GM12891 (cell line): ENCODE data around the gene TECTA.

Experiments
- DNase-seq: peaks from one replicate; pipeline ENCODE4 v3.0.0; 2011; ENCODE audit warnings: low spot score; ENCODE audit not compliant: insufficient read length
- FAIRE-seq: peaks from 2 replicates; lab custom pipeline; 2011; peaks lifted over from hg19 to GRCh38; lab: Jason Lieb, UNC
- PAX5 ChIP-seq: IDR thresholded peaks from 2 replicates; pipeline ENCODE4 v1.6.1; 2011; ENCODE audit warnings: low read length, moderate library complexity, mild to moderate bottlenecking; ENCODE audit not compliant: insufficient read depth, severe bottlenecking
- POLR2A ChIP-seq: IDR thresholded peaks from 2 replicates; pipeline ENCODE4 v1.6.1; 2011; ENCODE audit warnings: low read depth, low read length, control low read depth
- POLR2AphosphoS5 ChIP-seq: IDR thresholded peaks from 2 replicates; pipeline ENCODE4 v1.6.1; 2011; ENCODE audit warnings: low read depth, low read length, control low read depth
- POU2F2 ChIP-seq: IDR thresholded peaks from 2 replicates; pipeline ENCODE4 v1.6.1; 2011; ENCODE audit warnings: low read depth, mild to moderate bottlenecking, control low read depth, low read length, moderate library complexity
- SPI1 ChIP-seq: IDR thresholded peaks from 2 replicates; pipeline ENCODE4 v1.6.1; 2011; ENCODE audit warnings: low read depth, low read length, control low read depth
- TAF1 ChIP-seq: IDR thresholded peaks from 2 replicates; pipeline ENCODE4 v1.6.1; 2011; ENCODE audit warnings: low read depth, low read length, control low read depth

Gene TECTA

DNA sequence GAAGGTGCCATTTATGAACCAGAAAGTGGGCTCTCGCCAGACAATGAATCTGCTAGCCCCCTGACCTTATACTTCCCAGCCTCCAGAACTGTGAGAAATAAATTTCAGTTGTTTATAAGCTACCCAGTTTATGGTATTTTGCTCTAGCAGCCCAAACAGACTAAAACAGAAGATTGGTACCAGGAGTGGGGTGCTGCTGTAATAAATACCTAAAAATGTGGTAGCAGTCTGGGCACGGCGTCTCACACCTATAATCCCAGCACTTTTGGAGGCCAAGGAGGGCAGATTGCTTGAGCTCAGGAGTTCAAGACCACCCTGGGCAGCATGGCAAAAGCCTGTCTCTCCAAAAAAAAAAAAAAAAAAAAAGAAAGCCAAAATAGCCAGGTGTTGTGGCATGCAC lies 21.3 kb downstream of the TECTA start:
- no peak for TF ChIP-seq POLR2A
- TF ChIP-seq PAX5, result no peak
- no peak for TF ChIP-seq POU2F2
- no peak for TF ChIP-seq TAF1
- no peak for TF ChIP-seq SPI1
- no peak for TF ChIP-seq POLR2AphosphoS5
- no peak for FAIRE-seq
- DNase-seq, result no peak

DNA sequence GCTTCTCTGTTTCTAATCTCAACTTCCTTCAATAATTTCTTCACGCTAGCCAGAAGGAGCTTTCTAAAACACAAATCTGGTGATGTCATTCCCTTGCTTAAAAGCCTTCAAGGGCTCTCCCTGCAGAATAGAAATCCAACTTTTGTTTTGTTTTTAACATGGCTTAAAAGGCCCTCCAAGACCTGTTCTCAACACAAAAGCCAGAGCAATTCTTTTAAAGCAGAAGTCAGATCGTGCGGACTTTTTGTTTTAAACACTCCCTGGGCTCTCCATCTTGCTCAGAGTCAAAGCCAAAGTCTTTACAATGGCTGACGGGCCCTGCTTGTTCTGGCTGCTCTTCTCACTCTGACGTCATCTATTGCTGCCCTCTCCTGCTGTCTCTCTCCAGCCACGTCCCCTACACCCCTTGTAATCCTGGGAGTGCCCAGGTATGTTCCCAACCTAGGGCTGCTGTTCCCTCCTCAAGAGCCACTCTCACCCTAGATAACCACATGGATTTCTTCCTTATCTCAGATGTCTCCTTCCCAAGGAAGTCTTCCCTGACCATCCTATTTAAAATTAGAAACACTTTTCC lies 22.5 kb downstream of the TECTA start:
- TF ChIP-seq SPI1 (no peak), POLR2A (no peak), PAX5 (no peak), TAF1 (no peak), POLR2AphosphoS5 (no peak), POU2F2 (no peak)
- FAIRE-seq, result no peak
- DNase-seq, result no peak

DNA sequence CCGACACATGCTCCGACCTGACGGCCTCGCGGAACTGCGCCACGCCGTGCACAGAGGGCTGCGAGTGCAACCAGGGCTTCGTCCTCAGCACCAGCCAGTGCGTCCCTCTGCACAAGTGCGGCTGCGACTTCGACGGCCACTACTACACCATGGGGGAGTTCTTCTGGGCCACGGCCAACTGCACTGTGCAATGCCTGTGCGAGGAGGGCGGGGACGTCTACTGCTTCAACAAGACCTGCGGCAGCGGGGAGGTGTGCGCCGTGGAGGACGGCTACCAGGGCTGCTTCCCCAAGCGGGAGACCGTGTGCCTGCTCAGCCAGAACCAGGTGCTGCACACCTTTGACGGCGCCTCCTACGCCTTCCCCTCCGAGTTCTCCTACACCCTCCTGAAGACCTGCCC lies 26.8 kb downstream of the TECTA start:
- no peak for DNase-seq
- TF ChIP-seq POU2F2, result no peak
- TF ChIP-seq PAX5, result no peak
- TF ChIP-seq SPI1, result no peak
- TF ChIP-seq POLR2AphosphoS5, result no peak
- no peak for TF ChIP-seq TAF1
- no peak for TF ChIP-seq POLR2A

DNA sequence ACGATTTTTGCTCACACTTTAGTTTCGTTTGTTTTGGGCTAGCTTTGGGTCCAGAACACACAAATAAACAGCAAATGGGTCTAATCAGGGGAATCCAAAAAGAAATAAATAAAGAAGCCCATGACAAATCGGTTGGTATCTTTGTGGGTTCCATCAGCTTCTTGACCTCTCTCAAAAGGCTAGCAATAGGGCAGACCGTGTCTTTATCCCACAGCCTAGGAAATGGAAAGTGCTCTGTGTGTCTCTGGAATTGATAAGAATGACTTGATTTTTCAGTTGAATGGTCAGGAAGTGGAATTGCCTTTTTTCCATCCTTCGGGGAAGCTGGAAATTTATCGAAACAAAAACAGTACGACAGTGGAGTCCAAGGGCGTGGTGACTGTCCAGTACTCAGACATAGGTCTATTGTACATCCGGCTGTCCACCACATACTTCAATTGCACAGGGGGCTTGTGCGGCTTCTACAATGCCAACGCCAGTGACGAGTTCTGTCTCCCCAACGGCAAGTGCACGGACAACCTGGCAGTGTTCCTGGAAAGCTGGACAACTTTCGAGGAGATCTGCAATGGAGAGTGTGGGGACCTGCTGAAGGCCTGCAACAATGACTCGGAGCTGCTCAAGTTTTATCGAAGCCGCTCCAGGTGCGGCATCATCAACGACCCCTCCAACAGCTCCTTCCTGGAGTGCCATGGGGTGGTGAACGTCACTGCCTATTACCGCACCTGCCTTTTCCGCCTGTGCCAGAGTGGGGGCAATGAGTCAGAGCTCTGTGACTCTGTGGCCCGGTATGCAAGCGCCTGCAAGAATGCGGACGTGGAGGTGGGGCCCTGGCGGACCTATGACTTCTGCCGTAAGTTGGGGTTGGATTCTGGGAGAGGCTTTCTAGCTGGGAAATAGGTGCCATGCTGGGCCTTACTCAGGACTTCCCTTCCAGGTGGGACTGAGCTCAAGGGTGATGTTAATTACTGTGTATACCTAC lies 28.6 kb downstream of the TECTA start:
- no peak for FAIRE-seq
- TF ChIP-seq SPI1 (no peak), POU2F2 (no peak), PAX5 (no peak), TAF1 (no peak)
- DNase-seq, result no peak

More for the DNA sequence above, 26.8 kb downstream of the TECTA start:
- FAIRE-seq, result no peak

DNA sequence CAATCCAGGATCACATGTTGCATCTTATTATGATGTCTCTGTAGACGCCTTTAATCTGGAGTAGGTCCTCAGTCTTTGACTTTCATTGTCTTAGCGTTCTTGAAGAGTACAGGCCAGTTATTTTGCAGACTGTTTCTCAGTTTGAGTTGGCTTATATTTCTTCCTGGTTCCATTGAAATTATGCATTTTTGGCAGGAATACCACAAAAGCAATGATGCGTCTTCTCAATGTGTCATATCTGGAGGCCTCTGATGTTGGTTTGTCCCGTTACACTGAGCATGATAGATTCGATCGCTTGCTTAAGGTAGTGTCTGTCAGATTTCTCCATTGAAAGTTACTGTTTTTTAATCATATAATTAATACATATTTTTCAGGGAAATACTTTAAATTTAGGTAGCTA lies 30.6 kb downstream of the TECTA start:
- no peak for FAIRE-seq
- TF ChIP-seq POLR2A (no peak), PAX5 (no peak), TAF1 (no peak), POLR2AphosphoS5 (no peak), SPI1 (no peak), POU2F2 (no peak)
- DNase-seq, result no peak

DNA sequence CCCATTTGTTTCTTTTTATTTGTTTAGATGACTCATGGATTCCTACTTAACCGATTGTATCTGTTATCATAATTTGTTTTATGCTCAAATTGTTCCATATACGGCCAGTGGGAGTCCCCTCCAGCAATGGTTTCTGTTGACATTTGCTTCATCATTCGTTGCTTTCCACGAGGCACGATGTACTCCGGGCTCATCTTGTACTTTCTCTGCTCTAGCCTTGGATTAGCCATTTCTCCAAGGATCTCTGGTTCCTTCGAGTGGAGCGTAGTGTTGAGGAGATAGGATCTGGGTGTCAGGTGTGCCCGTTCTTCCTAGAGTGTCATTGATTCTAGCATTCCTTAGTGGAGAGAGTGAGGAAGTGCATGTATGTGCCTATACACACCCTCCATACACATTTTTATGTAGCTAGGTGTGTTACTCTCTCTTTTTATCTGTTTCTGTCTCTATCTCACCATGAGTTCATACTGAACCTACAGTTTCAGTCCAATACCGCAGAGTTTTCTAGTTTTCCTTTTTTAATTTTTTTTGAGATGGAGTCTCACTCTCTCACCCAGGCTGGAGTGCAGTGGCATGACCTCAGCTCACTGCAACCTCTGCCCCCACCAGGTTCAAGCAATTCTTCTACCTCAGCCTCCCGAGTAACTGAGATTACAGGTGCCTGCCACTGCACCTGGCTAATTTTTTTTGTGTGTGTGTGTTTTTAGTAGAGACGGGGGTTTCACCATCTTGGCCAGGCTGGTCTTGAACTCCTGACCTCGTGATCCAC lies 31.4 kb downstream of the TECTA start:
- FAIRE-seq, result no peak
- no peak for TF ChIP-seq TAF1
- no peak for TF ChIP-seq POLR2A
- TF ChIP-seq POU2F2, result no peak
- TF ChIP-seq PAX5, result no peak
- TF ChIP-seq POLR2AphosphoS5, result no peak
- no peak for TF ChIP-seq SPI1
- DNase-seq, result no peak

DNA sequence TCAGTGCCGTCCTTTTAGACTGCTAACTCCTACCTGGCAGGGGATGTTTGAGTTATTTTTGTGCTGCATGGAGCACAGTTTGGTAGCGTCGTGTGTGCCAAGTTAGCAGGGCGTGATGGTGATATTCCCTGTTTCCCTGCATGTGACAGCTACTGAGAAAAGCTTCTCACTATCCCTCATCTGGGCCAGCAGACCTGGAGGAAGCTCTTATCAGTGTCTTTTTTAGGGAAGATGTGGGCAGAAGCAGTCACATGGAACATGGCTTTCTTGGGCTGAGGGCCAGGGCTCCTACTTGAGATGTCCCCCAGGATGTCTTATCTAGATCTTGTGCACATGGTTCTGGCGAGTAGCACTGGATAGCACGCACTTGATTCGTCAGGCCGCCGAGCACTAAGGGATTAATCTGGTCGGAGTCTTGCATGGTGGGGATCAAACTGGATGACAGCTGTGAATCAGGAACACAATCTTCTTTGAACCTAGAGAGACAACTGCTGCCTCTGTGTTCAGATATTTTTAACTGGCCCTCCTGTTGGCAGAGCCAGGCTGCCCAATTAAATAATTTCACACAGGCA lies 33.8 kb downstream of the TECTA start:
- DNase-seq, result no peak
- no peak for FAIRE-seq

DNA sequence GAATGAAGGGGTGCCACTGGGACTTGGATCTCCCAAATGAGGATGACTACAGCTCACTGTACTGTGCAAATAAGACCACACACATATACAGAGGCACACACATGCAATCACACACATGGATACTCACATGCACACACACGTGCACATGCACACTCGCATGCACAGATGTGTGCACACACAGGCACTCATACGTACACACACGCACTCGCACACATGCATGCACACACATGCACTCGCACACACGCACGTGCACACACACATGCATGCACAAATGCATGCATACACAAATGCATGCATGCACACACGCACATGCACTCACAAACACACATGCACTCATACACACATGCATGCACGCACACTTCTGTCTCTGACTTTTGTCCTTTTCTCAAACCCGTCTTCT lies 36.0 kb downstream of the TECTA start:
- DNase-seq (no peak), FAIRE-seq (peak; percentile 20)
- TF ChIP-seq POU2F2 (no peak), POLR2AphosphoS5 (no peak), POLR2A (no peak), PAX5 (no peak), TAF1 (no peak), SPI1 (no peak)

More for the DNA sequence above, 33.8 kb downstream of the TECTA start:
- TF ChIP-seq POLR2A (no peak), POU2F2 (no peak), SPI1 (no peak), TAF1 (no peak), PAX5 (no peak), POLR2AphosphoS5 (no peak)

DNA sequence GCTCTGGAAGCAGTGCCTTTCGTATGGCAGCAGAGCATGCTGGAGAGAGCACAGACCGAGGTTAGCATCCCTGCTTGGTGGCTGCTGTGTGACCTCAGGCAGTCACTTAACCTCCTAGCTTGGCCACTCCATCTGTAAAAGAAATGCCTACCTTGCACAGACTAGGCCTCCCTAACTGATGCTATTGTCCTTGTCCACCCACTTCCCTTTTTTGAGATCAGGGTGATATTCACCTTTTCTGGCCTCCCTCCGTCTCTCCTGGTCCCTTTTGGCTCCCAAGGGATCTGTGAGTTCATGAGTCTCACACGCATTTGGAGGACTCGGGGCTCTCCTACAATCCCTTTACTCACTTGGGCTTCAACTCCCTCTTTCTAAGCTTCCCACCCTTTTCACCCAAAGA lies 37.2 kb downstream of the TECTA start:
- no peak for FAIRE-seq
- TF ChIP-seq PAX5 (no peak), SPI1 (peak; percentile 75)
- no peak for DNase-seq

DNA sequence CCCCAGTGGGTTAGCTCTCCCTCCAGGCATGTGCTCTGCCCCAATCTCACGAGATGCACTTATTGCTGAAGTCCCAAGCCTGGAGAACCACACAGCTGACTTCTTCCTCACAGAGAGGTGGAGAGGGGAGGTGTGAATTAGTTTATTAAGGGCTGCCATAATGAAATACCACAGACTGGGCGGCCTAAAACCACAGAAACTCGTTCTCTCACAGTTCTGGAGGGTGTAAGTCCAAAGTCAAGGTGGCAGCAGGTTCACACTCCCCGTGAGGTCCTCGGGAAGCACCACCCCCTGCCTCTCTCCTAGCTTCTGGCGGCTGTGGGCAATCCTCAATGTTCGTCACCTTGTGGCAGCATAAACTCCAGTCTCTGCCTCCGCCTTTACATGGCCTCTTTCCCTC lies 39.3 kb downstream of the TECTA start:
- FAIRE-seq (no peak), DNase-seq (no peak)
- TF ChIP-seq SPI1 (no peak), POLR2AphosphoS5 (no peak), POU2F2 (no peak), TAF1 (no peak), POLR2A (no peak), PAX5 (no peak)
